ENCODE results near the gene GOSR2. TPM values are rescaled to one million over a fixed set of nuclear protein-coding genes. Genes with fewer than 3 reads are reported as not detected.

GOSR2 gene
- total and polyA plus RNA-seq, 7 donors, result 21.6 to 47.0 (median 35.0) TPM

DNA sequence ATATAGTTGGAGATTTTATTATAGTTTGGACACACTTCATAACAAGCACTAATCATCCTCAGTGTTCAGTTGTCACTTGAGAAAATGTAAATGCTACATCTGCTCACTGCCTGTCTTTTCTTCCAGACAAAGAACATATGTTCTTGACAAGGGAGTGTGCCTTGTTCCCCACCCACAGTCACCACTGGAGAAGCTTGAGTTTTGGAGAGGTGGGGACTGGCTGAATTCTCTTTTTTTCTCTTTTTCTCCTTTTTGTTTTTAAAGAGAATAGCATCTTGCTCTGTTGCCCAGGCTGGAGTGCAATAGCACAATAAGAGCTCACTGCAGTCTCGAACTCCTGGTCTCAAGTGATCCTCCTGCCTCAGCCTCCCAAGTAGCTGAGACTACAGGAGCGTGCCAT lies 40.6 kb downstream of the GOSR2 start:
- DNase-seq, result peak; percentile 6
- H3K4me3 ChIP-seq, result no peak overlapping the region
- H3K27me3 ChIP-seq, result no peaks in the 10 kb centered on the region
- WGBS, 2 donors, result 76 to 80% methylated on average over 2 of the region's 2 CpGs
- TF ChIP-seq POLR2A (IDR thresholded peaks at IDR 0.05) (no peak), EP300 (IDR thresholded peaks at IDR 0.05) (no peak), CTCF (IDR thresholded peaks at IDR 0.05) (no peak), POLR2AphosphoS5 (IDR thresholded peaks at IDR 0.05) (no peak)
- H3K36me3 ChIP-seq, result peaks cover 0 to 15% (median 0%) of the 10 kb centered on the region in 4 donors
- no peak overlapping the region for H3K27ac ChIP-seq
- no peaks in the 10 kb centered on the region for H3K4me1 ChIP-seq
- intact Hi-C loops (cut with DNase I), result no loop called here
- no peaks in the 10 kb centered on the region for H3K9me3 ChIP-seq

DNA sequence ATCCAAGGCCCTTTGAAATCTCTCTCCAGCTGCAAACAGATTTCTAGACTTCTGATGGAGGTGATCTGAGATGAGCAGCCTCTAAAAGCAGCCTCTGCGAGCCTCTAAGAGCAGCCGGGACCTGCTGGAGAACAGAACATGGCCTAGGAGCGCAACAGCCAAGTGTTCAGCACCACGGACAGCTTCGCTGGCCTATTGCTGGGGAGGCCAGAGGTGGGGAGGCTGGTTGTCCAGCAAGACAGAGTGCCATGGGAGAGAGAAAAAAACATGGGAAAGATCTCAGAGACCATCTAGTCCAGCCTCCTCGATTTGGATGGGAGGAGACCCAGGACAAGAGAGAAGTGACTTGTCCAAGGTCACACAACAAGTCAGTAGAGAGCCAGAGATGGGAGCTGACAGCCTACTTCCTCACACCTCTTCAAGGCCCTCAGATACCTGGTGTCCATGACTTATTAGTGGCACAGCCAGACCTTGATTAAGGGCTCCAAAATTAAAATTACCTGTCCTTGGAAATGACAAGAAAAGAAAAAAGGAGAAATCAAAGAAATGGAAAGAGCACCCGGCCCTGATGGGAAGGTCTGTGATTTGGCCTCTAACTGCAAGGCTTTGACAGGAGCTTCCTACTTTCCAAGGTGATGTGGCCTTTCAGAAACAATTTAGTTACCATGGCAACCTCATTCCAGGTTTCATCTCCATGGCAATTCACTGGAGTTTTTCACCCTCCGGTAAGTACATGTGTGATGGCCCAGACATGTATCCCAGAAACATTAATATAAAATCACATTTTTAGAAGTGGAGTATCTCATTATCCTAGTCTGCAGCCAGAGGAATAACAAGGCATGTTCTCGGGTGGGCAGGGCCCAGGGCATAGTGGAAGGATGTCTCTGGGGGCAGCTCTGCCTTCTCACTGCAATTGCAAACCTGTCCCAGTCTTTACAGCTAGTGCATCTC lies 41.6 kb downstream of the GOSR2 start:
- Histone ChIP-seq H3K9me3 (no peaks in the 10 kb centered on the region), H3K4me1 (no peaks in the 10 kb centered on the region), H3K36me3 (peaks cover 0 to 15% (median 0%) of the 10 kb centered on the region in 4 donors), H3K4me3 (no peak overlapping the region), H3K27me3 (no peaks in the 10 kb centered on the region), H3K27ac (no peak overlapping the region)
- 81 to 83% methylated on average over 9 of the region's 9 CpGs for WGBS, 2 donors
- intact Hi-C loops (cut with DNase I), result no loop called here
- TF ChIP-seq POLR2A (IDR thresholded peaks at IDR 0.05) (no peak), POLR2AphosphoS5 (IDR thresholded peaks at IDR 0.05) (no peak), EP300 (IDR thresholded peaks at IDR 0.05) (no peak), CTCF (IDR thresholded peaks at IDR 0.05) (no peak)
- peak; percentile 9 for DNase-seq

DNA sequence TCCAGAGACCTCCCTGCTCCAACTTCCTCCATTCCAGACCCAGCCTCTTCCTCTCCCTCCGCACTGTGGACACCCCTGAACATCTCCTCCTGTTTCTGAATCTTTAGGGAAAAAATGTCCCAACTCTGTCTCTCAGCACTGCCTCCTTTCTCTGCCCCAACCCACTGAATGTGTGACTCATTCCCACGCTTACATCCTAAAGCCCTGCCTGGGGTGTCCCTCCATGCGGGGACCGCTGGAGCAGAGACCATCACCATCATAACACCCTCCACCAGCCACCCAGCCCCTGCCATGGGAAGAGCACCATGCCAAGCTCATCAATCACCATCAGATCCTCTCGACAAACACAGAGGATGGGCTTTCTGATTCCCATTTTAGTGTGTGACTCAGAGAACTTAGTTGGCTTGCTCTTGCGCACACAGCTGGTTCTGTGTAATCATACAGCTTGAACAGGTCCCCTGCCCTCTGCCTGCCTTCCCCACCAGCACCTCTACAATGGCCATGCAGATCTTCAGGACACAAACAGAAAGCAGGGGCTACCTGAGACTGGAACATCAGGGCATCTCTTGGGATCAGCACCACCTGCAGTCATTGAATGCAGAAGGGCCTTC lies 45.4 kb downstream of the GOSR2 start:
- Histone ChIP-seq H3K36me3 (peaks cover 0 to 7% (median 0%) of the 10 kb centered on the region in 4 donors), H3K4me3 (no peak overlapping the region), H3K4me1 (no peaks in the 10 kb centered on the region), H3K27me3 (no peaks in the 10 kb centered on the region), H3K27ac (no peak overlapping the region), H3K9me3 (no peaks in the 10 kb centered on the region)
- intact Hi-C loops (cut with DNase I), result no loop called here
- TF ChIP-seq POLR2AphosphoS5 (IDR thresholded peaks at IDR 0.05), result no peak
- TF ChIP-seq POLR2A (IDR thresholded peaks at IDR 0.05), result no peak
- no peak for TF ChIP-seq EP300 (IDR thresholded peaks at IDR 0.05)
- no peak for TF ChIP-seq CTCF (IDR thresholded peaks at IDR 0.05)
- 88 to 89% methylated on average over 6 of the region's 6 CpGs for WGBS, 2 donors
- peak; percentile 15 for DNase-seq

GRCh38 chr17:46968896-46969295 lies 45.9 kb downstream of the GOSR2 start:
- TF ChIP-seq POLR2A (IDR thresholded peaks at IDR 0.05) (no peak), POLR2AphosphoS5 (IDR thresholded peaks at IDR 0.05) (no peak), CTCF (IDR thresholded peaks at IDR 0.05) (no peak), EP300 (IDR thresholded peaks at IDR 0.05) (no peak)
- intact Hi-C loops (cut with DNase I), result no loop called here

More at GRCh38 chr17:46968896-46969295, 45.9 kb downstream of the GOSR2 start:
- Histone ChIP-seq H3K9me3 (no peaks in the 10 kb centered on the region), H3K4me3 (no peak overlapping the region), H3K4me1 (no peaks in the 10 kb centered on the region), H3K36me3 (peaks cover 0 to 7% (median 0%) of the 10 kb centered on the region in 4 donors), H3K27me3 (no peaks in the 10 kb centered on the region), H3K27ac (no peak overlapping the region)
- WGBS, 2 donors, result 94 to 96% methylated on average over 8 of the region's 8 CpGs
- DNase-seq, result peak; percentile 32

All from sigmoid colon (tissue), 7 donors.